ENCODE measurements around the gene PIGW.

- no peak for TF ChIP-seq EZH2phosphoT487 (IDR thresholded peaks at IDR 0.05; ENCODE audit: low read depth, severe bottlenecking, unreplicated experiment)
- TF ChIP-seq, protein P1, sequence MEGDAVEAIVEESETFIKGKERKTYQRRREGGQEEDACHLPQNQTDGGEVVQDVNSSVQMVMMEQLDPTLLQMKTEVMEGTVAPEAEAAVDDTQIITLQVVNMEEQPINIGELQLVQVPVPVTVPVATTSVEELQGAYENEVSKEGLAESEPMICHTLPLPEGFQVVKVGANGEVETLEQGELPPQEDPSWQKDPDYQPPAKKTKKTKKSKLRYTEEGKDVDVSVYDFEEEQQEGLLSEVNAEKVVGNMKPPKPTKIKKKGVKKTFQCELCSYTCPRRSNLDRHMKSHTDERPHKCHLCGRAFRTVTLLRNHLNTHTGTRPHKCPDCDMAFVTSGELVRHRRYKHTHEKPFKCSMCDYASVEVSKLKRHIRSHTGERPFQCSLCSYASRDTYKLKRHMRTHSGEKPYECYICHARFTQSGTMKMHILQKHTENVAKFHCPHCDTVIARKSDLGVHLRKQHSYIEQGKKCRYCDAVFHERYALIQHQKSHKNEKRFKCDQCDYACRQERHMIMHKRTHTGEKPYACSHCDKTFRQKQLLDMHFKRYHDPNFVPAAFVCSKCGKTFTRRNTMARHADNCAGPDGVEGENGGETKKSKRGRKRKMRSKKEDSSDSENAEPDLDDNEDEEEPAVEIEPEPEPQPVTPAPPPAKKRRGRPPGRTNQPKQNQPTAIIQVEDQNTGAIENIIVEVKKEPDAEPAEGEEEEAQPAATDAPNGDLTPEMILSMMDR (IDR thresholded peaks at IDR 0.05; ENCODE audit: poor library complexity): no peak
These were observed 28.0 kb upstream of the PIGW start for GRCh38 chr17:36506831-36507230.

Data from hepatocyte (in vitro differentiated cells).